ENCODE data around the gene RNF207.

GRCh38 chr1:6180268-6180706 lies 25.6 kb upstream of the RNF207 start, which contains the start of gene CHD5:
- TF ChIP-seq, protein P1, sequence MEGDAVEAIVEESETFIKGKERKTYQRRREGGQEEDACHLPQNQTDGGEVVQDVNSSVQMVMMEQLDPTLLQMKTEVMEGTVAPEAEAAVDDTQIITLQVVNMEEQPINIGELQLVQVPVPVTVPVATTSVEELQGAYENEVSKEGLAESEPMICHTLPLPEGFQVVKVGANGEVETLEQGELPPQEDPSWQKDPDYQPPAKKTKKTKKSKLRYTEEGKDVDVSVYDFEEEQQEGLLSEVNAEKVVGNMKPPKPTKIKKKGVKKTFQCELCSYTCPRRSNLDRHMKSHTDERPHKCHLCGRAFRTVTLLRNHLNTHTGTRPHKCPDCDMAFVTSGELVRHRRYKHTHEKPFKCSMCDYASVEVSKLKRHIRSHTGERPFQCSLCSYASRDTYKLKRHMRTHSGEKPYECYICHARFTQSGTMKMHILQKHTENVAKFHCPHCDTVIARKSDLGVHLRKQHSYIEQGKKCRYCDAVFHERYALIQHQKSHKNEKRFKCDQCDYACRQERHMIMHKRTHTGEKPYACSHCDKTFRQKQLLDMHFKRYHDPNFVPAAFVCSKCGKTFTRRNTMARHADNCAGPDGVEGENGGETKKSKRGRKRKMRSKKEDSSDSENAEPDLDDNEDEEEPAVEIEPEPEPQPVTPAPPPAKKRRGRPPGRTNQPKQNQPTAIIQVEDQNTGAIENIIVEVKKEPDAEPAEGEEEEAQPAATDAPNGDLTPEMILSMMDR (IDR thresholded peaks at IDR 0.05): peak in 1 of 4 experiments; percentile 17
- no peak for TF ChIP-seq POLR2A (IDR thresholded peaks at IDR 0.05)
- TF ChIP-seq EP300 (IDR thresholded peaks at IDR 0.05): no peak
